Activated CD8-positive, alpha-beta T cell treated with anti-CD3 and anti-CD28 coated beads, Interleukin-2, amount 10 ng/mL, durations not matched to agents 7 days and 5 days (primary cell): ENCODE data around the gene AEN. TPM values are rescaled to one million over a fixed set of nuclear protein-coding genes. Genes with fewer than 3 reads are reported as not detected.

Experiments used
- ATAC-seq: fragments of 150-1000 bp; cut with Tn5 transposase; one replicate; pipeline ENCODE4 v1.10.0; 2021; ENCODE audit warnings: moderate library complexity
- CTCF ChIA-PET: fragments of 350-600 bp; sonication (Branson Sonifier 250); formaldehyde crosslinking; loops from one replicate; lab custom pipeline; 2021; ENCODE audit warnings: antibody characterized with exemption; lab: Charles Lee
- POLR2A ChIA-PET: fragments of 350-600 bp; sonication (Branson Sonifier 250); formaldehyde crosslinking; loops from one replicate; lab custom pipeline; 2021; ENCODE audit warnings: antibody characterized with exemption; lab: Charles Lee
- DNase-seq: peaks from one replicate; pipeline ENCODE4 v3.0.0-alpha.2; 2020
- H3K27ac Mint-ChIP-seq: one replicate; pipeline ENCODE4 v1.8.0; 2021; ENCODE audit warnings: mild to moderate bottlenecking, mixed read lengths
- H3K27me3 Mint-ChIP-seq: one replicate; pipeline ENCODE4 v1.8.0; 2021; ENCODE audit warnings: low read depth, mixed read lengths
- H3K36me3 Mint-ChIP-seq: one replicate; pipeline ENCODE4 v1.8.0; 2021; ENCODE audit warnings: low read depth, mixed read lengths
- H3K4me1 Mint-ChIP-seq: one replicate; pipeline ENCODE4 v1.8.0; 2021; ENCODE audit warnings: low read depth, mixed read lengths
- H3K4me3 Mint-ChIP-seq: one replicate; pipeline ENCODE4 v1.8.0; 2021; ENCODE audit warnings: mild to moderate bottlenecking, mixed read lengths
- H3K9me3 Mint-ChIP-seq: one replicate; pipeline ENCODE4 v1.8.0; 2022; ENCODE audit warnings: mixed read lengths; ENCODE audit not compliant: insufficient read depth
- total RNA-seq, 2 experiments: library from RNA; stranded (reverse); gene quantifications; one replicate each; pipeline ENCODE4 v1.2.3, GENCODE V29; 2021

The AEN gene
- total RNA-seq, 2 experiments from 2014 or later, result 52.6 to 53.2 TPM

DNA sequence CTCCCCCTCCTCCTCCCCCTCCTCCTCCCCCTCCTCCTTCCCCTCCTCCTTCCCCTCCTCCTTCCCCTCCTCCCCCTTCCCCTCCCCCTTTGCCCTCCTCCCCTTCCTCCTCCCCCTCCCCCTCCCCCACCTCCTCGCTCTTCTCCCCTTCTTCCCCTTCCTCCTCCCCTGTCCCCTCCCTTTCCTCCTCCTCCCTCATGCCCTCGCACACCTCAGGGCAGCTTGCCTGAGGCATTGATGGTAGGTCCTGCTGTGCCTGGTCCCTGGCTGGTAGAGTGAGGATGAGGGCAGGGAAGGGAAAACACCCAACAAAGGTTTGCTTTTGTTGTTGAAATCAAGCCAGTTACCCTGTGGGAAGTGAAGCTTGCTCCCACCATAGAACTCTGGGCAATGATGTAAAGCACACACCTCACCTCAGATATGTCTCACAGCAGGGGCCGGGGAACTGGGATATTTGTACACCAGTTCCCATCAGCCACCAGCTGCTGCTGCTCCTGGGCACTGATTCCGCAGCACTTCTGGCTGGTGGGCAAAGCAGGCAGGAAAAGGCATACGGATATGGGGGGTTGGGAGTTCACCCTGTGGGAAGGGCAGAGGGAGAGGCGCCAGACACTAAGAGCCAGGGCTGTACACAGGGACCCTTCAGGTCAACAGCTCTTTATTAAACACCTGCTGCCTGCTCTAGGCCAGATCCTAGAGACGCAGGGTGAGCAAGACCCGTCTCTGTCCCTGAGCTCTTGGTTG, 31.5 kb downstream of the AEN start:
- POLR2A ChIA-PET, result no interaction called here
- no peak overlapping the region for H3K4me3 Mint-ChIP-seq
- H3K4me1 Mint-ChIP-seq, result peaks cover 65% of the 10 kb centered on the region
- DNase-seq, result peak; percentile 18
- ATAC-seq, result no peak
- peak overlapping the region; percentile 68 for H3K27ac Mint-ChIP-seq
- H3K36me3 Mint-ChIP-seq, result peaks cover 52% of the 10 kb centered on the region
- CTCF ChIA-PET, result interaction anchor here (1.0 kb wide), 1 partner anchor 12 kb away, joined by 5 read pairs; no protein-coding TSS in a partner anchor
- H3K9me3 Mint-ChIP-seq, result no peaks in the 10 kb centered on the region
- H3K27me3 Mint-ChIP-seq, result no peaks in the 10 kb centered on the region

DNA sequence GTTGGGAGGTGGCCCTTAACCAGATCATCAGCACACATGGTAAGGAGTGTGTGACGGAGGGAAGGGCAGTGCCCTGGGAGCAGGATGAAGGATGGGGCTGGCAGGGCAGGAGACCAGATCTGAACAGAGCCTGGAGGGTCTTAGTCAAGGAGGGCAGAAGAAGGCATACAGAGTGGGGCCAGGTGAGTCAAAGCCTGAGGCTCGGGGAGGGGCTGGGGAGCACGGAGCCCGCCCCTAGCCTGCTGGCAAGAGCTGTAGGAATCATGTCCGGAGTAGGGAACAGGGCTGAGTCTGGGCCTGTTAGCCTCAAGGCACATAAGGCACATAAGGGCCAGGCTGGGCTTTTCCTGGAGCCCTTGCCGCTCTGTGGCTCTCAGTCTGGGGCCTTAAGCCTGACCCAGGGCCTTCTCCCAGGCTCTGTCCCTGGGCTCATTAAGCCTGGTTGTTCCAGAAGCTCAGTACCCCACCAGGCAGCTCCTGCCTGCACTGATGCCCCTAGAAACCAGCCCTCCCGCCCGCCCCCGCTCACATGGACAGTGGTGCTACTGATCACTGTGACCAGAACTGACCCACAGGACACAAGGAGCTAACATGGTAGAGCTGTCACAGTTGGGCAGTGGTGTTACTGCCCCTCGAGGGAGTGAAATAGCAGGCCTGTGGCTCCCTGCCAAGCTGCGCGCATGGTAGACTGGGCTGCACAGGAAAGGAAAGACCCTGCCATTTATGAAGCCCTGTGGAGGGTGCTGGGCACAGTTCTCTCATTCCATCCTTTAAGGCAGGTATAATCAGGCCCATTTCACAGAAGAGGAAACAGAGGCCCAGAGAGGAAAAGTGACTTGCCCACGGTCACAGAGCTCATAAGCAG, 32.3 kb downstream of the AEN start:
- no peaks in the 10 kb centered on the region for H3K27me3 Mint-ChIP-seq
- no peak for DNase-seq
- H3K36me3 Mint-ChIP-seq, result peaks cover 44% of the 10 kb centered on the region
- CTCF ChIA-PET, result interaction anchor here (1.0 kb wide), 1 partner anchor 11 kb away, joined by 5 read pairs; no protein-coding TSS in a partner anchor
- H3K27ac Mint-ChIP-seq, result peak overlapping the region; percentile 68
- no peaks in the 10 kb centered on the region for H3K9me3 Mint-ChIP-seq
- POLR2A ChIA-PET, result no interaction called here
- ATAC-seq, result no peak
- H3K4me1 Mint-ChIP-seq, result peaks cover 57% of the 10 kb centered on the region
- H3K4me3 Mint-ChIP-seq, result no peak overlapping the region

DNA sequence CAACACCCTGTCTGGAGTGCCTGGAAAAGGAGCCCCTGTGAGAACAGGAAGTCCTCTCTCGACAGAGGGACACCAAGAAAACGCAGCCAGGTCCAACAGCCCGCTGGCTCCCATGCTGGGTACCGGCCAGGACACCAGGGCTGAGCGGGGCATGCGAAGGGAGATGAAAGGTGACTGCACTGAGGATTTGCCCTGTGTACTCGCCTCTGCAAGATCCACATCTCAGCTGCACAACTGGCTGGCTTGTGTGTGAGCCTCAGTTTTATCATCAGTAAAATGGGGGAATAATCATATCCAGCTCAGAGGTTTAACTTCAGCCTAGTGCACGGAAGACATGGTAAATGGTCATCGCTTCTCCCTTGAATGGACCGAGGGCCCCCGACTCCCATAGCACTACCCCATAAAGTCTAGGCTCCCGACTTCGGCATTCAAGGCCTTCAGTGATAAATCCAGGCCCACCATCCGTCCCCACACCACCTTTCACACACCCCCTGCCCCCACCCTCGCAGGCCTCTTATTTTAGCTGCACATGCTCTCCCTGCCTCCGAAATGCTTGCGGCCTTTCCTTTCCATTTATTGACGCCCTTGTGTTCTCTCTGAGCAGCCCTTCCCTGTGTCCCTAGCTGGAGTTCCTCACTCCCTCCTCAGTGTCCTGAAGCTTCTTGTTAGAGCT, 33.4 kb downstream of the AEN start:
- Mint-ChIP-seq H3K4me1 (peaks cover 46% of the 10 kb centered on the region), H3K9me3 (no peaks in the 10 kb centered on the region), H3K27ac (no peak overlapping the region), H3K4me3 (no peak overlapping the region), H3K27me3 (no peaks in the 10 kb centered on the region), H3K36me3 (peaks cover 34% of the 10 kb centered on the region)
- ATAC-seq (no peak), DNase-seq (no peak)
- POLR2A ChIA-PET, result no interaction called here
- CTCF ChIA-PET, result interaction anchor here (0.8 to 1.1 kb wide), 2 partner anchors 9 to 30 kb away, joined by 3 to 4 read pairs; no protein-coding TSS in a partner anchor

DNA sequence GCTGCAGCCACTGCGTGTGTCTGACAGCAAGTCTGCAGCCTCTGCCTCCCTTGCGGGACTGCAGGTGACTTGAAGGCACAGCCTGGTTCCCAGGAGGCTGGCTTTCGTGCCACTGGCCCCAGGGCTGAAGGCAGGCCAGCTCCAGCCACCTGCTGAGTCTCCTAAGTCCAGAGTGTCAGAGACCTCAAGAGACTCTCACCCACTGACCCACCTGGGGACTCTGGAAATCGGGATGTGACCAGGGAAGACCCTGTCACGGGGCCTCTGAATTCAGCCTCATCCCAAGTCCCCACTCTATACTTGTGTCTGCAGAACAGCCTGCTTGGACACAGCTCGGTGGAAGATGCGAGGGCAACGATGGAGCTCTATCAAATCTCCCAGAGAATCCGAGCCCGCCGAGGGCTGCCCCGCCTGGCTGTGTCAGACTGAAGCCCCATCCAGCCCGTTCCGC, 34.0 kb downstream of the AEN start:
- no peak overlapping the region for H3K27ac Mint-ChIP-seq
- H3K36me3 Mint-ChIP-seq, result peaks cover 30% of the 10 kb centered on the region
- no peak for ATAC-seq
- no peak overlapping the region for H3K4me3 Mint-ChIP-seq
- DNase-seq, result no peak
- ChIA-PET CTCF (interaction anchor here (0.7 to 1.5 kb wide), 4 partner anchors 9 to 31 kb away, joined by 3 to 6 read pairs (median 4); no protein-coding TSS in a partner anchor), POLR2A (interaction anchor here (1.8 kb wide), 1 partner anchor 17 kb away, joined by 7 read pairs; the partner anchor contains the start of gene ISG20)
- H3K27me3 Mint-ChIP-seq, result no peaks in the 10 kb centered on the region
- H3K4me1 Mint-ChIP-seq, result peaks cover 40% of the 10 kb centered on the region
- no peaks in the 10 kb centered on the region for H3K9me3 Mint-ChIP-seq

DNA sequence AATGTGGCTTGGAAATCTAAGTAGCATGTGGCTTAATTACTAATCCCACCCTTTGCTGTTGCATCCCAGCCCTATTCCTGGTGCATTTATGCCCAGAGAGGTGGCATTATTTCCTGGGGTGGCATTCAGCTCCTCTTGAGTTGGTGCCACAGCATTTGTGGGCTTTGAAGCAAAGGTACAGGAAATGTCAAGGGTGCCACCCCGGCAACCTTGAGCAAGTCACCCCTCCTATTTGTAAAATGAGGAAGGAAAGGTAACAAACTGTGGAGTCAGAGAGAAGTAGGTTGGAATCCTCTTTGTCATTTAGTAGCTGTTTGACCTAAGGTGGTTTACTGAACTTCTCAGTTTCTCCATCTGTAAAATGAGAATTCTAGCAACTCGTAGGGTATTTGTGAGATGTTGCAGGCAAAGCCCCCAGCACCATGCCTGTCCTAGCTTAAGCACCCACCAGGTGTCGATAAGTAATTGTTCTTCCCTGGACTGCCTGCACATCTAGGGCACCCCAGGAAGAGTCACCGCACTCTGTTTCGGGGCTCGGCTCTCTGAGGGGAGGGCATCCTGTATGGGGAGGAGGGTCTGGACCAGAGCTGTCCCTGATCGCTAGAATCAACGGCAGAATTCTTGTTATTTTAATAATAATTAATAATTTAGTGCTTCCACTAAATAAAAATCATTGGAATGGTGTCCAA, 34.8 kb downstream of the AEN start:
- ATAC-seq (no peak), DNase-seq (no peak)
- Mint-ChIP-seq H3K27ac (peak overlapping the region; percentile 52), H3K9me3 (no peaks in the 10 kb centered on the region), H3K27me3 (no peaks in the 10 kb centered on the region), H3K4me3 (no peak overlapping the region), H3K36me3 (peaks cover 27% of the 10 kb centered on the region), H3K4me1 (peaks cover 33% of the 10 kb centered on the region)
- POLR2A ChIA-PET, result interaction anchor here (0.7 to 1.8 kb wide), 3 partner anchors 18 to 189 kb away, joined by 3 to 7 read pairs (median 4); partner anchors contain the start of genes ISG20, MRPL46 and MRPS11
- CTCF ChIA-PET, result interaction anchor here (0.7 to 1.5 kb wide), 3 partner anchors 9 to 249 kb away, joined by 3 to 6 read pairs (median 4); no protein-coding TSS in a partner anchor

DNA sequence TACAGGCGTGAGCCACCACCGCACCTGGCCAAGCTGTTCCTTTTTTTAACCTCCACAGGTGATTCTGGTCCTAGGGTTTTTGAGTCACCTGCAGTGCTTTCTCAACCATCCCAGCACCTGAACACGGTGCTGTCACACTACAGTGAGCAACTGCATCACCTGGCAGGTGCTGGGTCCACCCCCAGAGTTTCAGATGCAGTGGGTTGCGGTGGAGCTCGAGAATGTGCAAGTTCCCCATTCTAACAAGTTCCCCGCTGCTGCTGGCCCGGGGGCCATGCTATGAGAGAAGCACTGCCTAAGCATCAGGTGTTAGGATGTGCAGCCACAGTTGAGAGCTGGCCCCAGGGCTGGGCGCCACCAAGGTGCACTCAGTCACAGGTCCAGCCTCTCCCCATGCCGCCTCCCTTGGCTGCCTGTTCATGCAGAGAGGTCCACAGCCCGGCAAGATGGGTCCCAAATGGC, 35.7 kb downstream of the AEN start:
- H3K36me3 Mint-ChIP-seq, result peaks cover 19% of the 10 kb centered on the region
- CTCF ChIA-PET, result interaction anchor here (1.4 to 1.5 kb wide), 2 partner anchors 8 to 248 kb away, joined by 4 to 6 read pairs; no protein-coding TSS in a partner anchor
- ATAC-seq (no peak), DNase-seq (no peak)
- POLR2A ChIA-PET, result interaction anchor here (0.8 to 1.8 kb wide), 2 partner anchors 19 to 190 kb away, joined by 3 to 7 read pairs; partner anchors contain the start of genes ISG20, MRPL46 and MRPS11
- H3K4me1 Mint-ChIP-seq, result peaks cover 25% of the 10 kb centered on the region
- no peak overlapping the region for H3K4me3 Mint-ChIP-seq
- H3K9me3 Mint-ChIP-seq, result no peaks in the 10 kb centered on the region
- no peak overlapping the region for H3K27ac Mint-ChIP-seq
- H3K27me3 Mint-ChIP-seq, result no peaks in the 10 kb centered on the region

DNA sequence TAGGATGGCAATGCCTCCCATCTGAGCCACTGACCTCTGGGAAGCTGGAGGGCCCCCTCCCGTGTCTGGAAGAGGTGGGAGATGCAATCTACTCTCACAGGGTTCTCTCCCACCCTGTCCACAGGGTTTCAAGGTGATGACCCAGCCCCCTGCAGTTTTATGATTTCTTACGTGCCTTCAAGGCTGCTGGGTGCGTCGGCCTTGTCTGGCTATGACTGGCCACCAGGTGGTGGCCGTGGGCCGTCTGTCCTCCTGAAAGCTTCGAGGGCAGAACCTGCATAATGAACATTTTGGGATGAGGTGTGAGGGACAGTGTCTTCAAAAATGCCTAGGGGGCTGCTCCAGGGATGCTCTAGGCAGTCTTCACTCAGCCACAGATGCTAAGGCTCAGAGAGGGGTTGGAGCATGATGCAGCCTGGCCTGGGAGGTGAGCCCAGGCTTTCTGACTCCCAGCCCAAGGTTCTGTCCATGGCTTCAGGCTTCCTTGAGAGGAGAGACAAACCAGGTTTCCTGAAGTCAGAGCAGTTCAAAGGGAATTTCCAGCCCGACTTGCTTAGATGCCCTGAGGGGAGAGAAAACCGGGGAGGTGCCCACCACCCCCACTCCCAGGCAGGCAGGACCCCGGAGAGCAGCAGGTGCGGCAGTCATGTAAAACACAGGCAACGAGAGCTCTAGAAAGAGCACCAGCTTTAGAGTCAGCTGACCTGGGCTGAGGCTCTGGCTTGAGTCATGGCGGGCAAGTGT, 36.4 kb downstream of the AEN start:
- ChIA-PET CTCF (interaction anchor here (1.4 to 1.6 kb wide), 2 partner anchors 30 to 247 kb away, joined by 4 read pairs; no protein-coding TSS in a partner anchor), POLR2A (interaction anchor here (1.6 kb wide), 1 partner anchor 8 kb away, joined by 4 read pairs; no protein-coding TSS in a partner anchor)
- Mint-ChIP-seq H3K27me3 (no peaks in the 10 kb centered on the region), H3K4me1 (peaks cover 22% of the 10 kb centered on the region), H3K9me3 (no peaks in the 10 kb centered on the region), H3K36me3 (peaks cover 18% of the 10 kb centered on the region), H3K27ac (peak overlapping the region; percentile 36), H3K4me3 (no peak overlapping the region)
- DNase-seq, result no peak
- no peak for ATAC-seq

DNA sequence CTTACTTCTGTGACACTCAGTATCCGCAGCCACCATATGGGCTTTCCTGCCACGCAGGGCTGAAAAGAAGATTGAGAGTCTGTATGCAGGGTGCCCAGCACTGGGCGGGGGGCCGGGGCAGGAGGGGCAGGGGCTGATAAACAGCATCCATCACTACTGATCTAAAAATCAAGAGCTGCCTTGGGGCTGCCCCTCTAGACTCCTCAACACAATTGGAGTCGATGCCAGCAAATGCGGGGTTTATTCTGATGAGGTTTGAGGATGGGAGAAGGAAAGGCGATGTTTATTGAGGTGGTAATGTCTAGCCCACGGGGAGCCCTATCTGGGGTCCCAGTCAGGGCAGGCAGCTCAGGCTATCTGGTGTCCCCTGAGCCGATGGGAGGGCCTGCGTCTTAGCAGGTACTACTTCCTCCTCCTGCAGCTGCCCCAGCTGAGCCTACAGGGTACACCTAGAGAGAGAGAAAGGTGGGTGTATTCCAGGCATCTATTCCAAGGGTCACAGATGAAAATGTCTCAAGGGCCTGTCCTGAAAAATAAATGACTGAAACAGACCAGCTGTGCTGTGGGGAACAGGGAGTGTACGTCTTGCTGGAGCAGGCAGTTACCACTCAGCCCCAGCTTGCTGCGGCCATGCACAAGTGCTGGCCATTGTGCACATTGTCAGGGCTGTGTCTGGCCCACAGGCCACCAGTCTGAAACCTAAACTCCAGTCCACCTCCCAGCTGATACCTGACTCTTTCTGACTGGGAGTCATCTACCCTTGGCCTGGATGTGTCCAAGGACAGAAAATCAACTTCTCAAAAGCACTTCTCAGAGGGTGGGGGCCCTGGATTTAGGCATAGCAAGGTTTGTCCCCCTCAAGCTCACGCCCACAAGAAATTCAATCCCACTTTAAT, 37.2 kb downstream of the AEN start:
- CTCF ChIA-PET, result interaction anchor here (0.9 to 1.6 kb wide), 2 partner anchors 31 to 34 kb away, joined by 4 read pairs; no protein-coding TSS in a partner anchor
- no peak overlapping the region for H3K4me3 Mint-ChIP-seq
- H3K4me1 Mint-ChIP-seq, result peaks cover 15% of the 10 kb centered on the region
- DNase-seq, result no peak
- peak overlapping the region; percentile 11 for H3K27ac Mint-ChIP-seq
- POLR2A ChIA-PET, result interaction anchor here (1.3 to 3.1 kb wide), 3 partner anchors 9 to 191 kb away, joined by 3 to 10 read pairs (median 4); partner anchors contain the start of genes MRPL46 and MRPS11
- H3K9me3 Mint-ChIP-seq, result no peaks in the 10 kb centered on the region
- H3K36me3 Mint-ChIP-seq, result peaks cover 10% of the 10 kb centered on the region
- H3K27me3 Mint-ChIP-seq, result no peaks in the 10 kb centered on the region
- no peak for ATAC-seq
